Fibroblast of lung (primary cell): ENCODE measurements around the gene IFT122.

Experiments
- EZH2 ChIP-seq: IDR thresholded peaks from 2 replicates; pipeline ENCODE4 v1.5.1; 2012; ENCODE audit warnings: low read length, control low read depth, mild to moderate bottlenecking; ENCODE audit errors: missing control alignments
- TF ChIP-seq, protein P1 (sequence below), 2 donors: IDR thresholded peaks in 1 of 2; conservative IDR thresholded peaks in 1 of 2; 1 replicate in 1 of 2; 2 replicates in 1 of 2; pipeline ENCODE4 v1.5.1; 2011 to 2012; ENCODE audit warnings: low read length in 2 of 2, control low read depth in 1 of 2, inconsistent platforms in 1 of 2, low read depth in 1 of 2, mild to moderate bottlenecking in 1 of 2

DNA sequence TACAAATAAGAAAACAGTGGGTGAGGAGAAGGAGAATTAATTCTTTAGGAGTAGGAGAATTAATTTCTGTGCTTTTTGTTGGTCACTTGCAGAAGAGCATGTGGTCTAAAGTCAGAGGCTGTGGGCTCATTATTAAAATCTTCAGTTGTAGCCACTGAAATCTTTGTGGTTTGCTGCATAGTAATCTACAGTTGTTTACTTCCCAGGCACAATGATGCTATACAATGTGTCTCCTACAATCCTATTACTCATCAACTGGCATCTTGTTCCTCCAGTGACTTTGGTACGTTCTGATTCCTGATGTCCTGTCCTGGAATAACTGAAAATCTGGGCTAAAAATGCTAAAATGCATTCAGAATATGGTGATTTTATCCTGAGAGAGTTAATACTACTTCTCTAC lies 21.0 kb downstream of the IFT122 start:
- TF ChIP-seq, protein P1, sequence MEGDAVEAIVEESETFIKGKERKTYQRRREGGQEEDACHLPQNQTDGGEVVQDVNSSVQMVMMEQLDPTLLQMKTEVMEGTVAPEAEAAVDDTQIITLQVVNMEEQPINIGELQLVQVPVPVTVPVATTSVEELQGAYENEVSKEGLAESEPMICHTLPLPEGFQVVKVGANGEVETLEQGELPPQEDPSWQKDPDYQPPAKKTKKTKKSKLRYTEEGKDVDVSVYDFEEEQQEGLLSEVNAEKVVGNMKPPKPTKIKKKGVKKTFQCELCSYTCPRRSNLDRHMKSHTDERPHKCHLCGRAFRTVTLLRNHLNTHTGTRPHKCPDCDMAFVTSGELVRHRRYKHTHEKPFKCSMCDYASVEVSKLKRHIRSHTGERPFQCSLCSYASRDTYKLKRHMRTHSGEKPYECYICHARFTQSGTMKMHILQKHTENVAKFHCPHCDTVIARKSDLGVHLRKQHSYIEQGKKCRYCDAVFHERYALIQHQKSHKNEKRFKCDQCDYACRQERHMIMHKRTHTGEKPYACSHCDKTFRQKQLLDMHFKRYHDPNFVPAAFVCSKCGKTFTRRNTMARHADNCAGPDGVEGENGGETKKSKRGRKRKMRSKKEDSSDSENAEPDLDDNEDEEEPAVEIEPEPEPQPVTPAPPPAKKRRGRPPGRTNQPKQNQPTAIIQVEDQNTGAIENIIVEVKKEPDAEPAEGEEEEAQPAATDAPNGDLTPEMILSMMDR (conservative IDR thresholded peaks at IDR 0.05 in 1 of 2, IDR thresholded peaks at IDR 0.05 in 1 of 2; ENCODE audit: low read depth in 1 of 2, low read length in 2 of 2), result no peak
- TF ChIP-seq EZH2, result no peak
